GM10266 (cell line): ENCODE data around the gene KLHL21.
A peak's percentile ranks its signal among the peaks of the same experiment; 100 is the strongest.

Experiments used
- DNase-seq: peaks from one replicate; pipeline ENCODE4 v3.0.0; 2012; ENCODE audit errors: extremely low spot score
- TF ChIP-seq, protein P1 (sequence below): IDR thresholded peaks from 2 replicates; pipeline ENCODE4 v1.5.1; 2012; ENCODE audit warnings: mild to moderate bottlenecking, low read depth; ENCODE audit not compliant: control insufficient read depth, insufficient read depth; ENCODE audit errors: missing control alignments

The KLHL21 gene

GRCh38 chr1:6584126-6585080 lies 18.3 kb downstream of the KLHL21 start:
- TF ChIP-seq, protein P1, sequence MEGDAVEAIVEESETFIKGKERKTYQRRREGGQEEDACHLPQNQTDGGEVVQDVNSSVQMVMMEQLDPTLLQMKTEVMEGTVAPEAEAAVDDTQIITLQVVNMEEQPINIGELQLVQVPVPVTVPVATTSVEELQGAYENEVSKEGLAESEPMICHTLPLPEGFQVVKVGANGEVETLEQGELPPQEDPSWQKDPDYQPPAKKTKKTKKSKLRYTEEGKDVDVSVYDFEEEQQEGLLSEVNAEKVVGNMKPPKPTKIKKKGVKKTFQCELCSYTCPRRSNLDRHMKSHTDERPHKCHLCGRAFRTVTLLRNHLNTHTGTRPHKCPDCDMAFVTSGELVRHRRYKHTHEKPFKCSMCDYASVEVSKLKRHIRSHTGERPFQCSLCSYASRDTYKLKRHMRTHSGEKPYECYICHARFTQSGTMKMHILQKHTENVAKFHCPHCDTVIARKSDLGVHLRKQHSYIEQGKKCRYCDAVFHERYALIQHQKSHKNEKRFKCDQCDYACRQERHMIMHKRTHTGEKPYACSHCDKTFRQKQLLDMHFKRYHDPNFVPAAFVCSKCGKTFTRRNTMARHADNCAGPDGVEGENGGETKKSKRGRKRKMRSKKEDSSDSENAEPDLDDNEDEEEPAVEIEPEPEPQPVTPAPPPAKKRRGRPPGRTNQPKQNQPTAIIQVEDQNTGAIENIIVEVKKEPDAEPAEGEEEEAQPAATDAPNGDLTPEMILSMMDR: no peak
- DNase-seq: peak; percentile 5

DNA sequence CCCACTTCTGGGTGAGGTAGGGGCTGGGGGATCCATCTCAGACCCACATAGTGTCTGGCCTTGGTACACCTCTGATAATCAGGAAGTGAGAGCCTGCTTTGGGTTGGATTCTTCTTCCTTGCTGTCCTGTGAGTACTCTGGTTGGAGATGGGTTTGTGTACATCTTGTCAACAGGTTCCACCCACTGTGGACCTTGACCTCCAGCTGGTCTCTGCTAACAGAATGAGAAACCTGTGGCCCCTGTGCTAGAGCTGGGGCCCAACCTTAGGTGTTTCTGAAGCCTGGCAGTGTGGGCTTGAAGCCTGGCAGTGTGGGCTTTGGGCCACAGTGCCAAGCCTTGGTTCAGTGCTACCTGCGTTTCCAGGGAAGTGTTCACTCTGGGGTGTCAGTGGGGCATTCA lies 20.3 kb downstream of the KLHL21 start:
- TF ChIP-seq, protein P1: no peak
- DNase-seq: peak; percentile 12

- peak; percentile 39 for DNase-seq
- TF ChIP-seq, protein P1: no peak
Measured at GRCh38 chr1:6581561-6582305, 20.9 kb downstream of the KLHL21 start.

- TF ChIP-seq, protein P1: no peak
- DNase-seq: peak; percentile 32
Measured at GRCh38 chr1:6580593-6581409, 21.9 kb downstream of the KLHL21 start.

DNA sequence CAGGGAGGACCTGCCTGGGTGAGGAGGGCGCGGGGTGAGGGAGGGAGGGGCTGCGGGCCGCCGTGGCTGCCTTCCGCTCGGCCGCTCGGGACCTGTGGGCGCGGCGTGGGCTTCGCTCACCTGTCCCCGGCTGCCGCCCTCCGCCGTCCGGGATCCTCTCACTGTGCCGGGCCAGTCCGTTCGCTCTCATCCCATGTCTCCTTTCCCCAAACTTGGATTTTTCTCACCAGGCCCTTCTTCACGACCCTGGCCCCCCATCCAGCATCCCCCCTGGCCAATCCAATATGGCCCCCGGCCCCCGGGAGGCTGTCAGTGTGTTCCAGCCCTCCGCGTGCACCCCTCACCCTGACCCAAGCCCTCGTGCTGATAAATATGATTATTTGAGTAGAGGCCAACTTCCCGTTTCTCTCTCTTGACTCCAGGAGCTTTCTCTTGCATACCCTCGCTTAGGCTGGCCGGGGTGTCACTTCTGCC lies 22.5 kb downstream of the KLHL21 start:
- TF ChIP-seq, protein P1: no peak
- DNase-seq: no peak

GRCh38 chr1:6579374-6580118 lies 23.1 kb downstream of the KLHL21 start, which contains the start of gene ZBTB48:
Gene ZBTB48, plus strand, starts transcription at chr1:6579994. Its CDS starts 616 bp downstream, at chr1:6580610.
- TF ChIP-seq, protein P1: no peak
- peak; percentile 99 for DNase-seq
